Fibroblast of mammary gland (primary cell): ENCODE measurements around the gene PARD3B.

Source experiments
- DNase-seq: peaks from one replicate; pipeline ENCODE4 v3.0.0-alpha.2; 2010; ENCODE audit warnings: low read depth
- H3K4me3 ChIP-seq: 2 replicates; pipeline ENCODE4 v1.5.1; 2011; ENCODE audit warnings: low read depth, mild to moderate bottlenecking, low read length, moderate library complexity; ENCODE audit not compliant: control insufficient read depth
- TF ChIP-seq, protein P1 (sequence below): conservative IDR thresholded peaks from 2 replicates; pipeline ENCODE4 v1.5.1; 2011; ENCODE audit warnings: low read depth, low read length, inconsistent platforms; ENCODE audit not compliant: control insufficient read depth, insufficient read depth

PARD3B gene

DNA sequence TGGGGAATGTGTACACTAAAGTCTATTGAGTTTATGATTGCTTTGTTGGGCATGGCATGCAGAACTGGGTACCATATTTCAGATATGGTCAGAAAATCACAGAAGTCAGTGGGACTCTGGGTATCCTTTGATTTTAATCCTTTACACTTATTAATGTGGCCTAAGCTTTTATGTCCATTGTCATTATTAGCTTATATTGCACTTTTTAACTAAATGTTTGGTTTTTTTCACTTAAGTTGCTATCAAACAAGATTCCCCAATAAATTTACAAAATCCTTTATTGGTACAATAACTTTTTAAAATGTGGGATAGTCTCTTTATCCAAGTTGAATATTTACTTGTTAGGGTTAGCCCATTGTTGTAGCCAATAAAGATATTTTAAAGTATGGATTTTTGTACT lies 902.9 kb downstream of the PARD3B start:
- TF ChIP-seq, protein P1, sequence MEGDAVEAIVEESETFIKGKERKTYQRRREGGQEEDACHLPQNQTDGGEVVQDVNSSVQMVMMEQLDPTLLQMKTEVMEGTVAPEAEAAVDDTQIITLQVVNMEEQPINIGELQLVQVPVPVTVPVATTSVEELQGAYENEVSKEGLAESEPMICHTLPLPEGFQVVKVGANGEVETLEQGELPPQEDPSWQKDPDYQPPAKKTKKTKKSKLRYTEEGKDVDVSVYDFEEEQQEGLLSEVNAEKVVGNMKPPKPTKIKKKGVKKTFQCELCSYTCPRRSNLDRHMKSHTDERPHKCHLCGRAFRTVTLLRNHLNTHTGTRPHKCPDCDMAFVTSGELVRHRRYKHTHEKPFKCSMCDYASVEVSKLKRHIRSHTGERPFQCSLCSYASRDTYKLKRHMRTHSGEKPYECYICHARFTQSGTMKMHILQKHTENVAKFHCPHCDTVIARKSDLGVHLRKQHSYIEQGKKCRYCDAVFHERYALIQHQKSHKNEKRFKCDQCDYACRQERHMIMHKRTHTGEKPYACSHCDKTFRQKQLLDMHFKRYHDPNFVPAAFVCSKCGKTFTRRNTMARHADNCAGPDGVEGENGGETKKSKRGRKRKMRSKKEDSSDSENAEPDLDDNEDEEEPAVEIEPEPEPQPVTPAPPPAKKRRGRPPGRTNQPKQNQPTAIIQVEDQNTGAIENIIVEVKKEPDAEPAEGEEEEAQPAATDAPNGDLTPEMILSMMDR = no peak
- H3K4me3 ChIP-seq = no peak overlapping the region

DNA sequence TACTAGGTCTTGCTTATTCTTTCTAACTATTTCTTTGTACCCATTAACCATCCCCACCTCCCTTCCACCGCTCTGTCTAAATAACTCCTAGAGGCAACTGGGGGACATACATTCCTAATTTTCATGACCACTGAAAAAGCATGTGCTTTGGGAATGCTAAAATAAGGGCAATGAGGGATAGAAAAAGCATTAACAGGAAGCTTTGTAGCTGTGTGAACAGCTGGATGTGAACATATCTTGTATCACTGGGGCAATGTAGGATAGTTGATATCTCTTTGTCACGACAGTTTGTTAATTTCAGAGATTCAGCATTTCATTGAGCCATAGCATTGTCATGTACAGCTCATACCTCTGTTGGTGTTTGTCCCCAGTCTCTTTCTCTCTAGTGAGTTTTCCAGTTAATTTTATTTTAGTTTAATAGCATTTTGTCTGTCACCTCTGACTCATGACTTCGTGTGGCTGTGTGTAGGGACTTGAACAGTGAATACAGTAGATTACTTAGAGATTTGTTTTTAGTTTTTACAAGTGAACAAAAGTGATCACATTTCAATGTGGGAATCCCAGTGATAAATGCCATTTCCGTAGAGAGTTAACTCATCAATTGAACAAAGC lies 906.7 kb downstream of the PARD3B start:
- H3K4me3 ChIP-seq = no peak overlapping the region
- no peak for DNase-seq
- TF ChIP-seq, protein P1 = no peak

More for the DNA sequence above, 902.9 kb downstream of the PARD3B start:
- no peak for DNase-seq

DNA sequence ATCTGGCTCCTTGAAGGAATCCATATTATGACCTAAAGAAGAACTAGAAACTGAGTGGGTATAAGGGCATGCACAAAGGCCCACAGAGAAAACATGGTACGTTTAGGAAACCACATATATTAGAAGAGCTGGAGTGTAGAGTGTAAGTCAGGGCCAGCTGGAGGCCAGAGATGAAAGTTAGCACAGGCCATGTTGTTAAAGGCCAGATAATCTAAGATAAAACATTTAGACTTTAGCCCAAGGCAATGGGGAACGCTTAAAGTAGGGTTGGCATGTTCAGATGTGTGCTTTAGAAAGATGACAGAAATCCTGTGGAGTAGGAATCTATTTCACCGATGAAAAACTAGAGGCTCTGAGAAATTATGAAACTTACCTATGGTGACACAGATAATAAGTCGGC lies 907.9 kb downstream of the PARD3B start:
- no peak for DNase-seq
- TF ChIP-seq, protein P1 = no peak
- no peak overlapping the region for H3K4me3 ChIP-seq

DNA sequence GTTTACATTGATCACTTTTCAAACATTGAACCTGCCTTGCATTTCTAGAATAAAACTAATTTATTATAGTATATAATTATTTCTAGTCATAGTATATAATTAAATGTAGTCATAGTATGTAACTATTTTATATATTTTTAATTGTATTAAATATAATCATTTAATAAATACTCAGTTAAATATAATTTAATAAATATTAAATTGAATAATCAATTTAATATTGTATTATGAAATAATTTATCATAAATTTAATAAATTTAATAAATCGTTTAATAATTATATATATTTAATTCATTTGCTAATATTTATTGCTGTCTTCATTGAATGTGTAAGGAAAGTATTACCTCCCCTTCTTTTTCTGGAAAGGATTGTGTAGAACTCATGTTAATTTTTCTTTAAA lies 911.4 kb downstream of the PARD3B start:
- no peak for DNase-seq
- TF ChIP-seq, protein P1 = no peak
- no peak overlapping the region for H3K4me3 ChIP-seq

DNA sequence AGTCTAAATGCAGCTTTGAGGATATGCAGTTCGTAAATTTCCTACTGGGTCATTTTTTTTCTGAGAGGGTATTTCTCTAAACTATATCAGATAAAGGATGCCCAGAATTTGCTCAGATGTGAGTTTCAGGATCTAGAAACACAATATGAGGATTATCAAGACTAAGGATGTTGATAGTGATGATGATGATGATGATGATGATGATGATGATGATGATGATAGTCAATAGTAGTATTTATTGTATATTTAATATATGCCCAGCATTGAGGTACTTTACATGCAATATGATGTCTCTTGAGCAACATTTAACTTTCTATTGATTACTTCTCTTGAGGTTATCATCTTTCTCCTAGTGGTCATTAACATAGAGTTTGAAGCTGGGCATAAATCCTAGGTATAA lies 914.9 kb downstream of the PARD3B start:
- no peak for DNase-seq
- TF ChIP-seq, protein P1 = no peak
- H3K4me3 ChIP-seq = no peak overlapping the region

DNA sequence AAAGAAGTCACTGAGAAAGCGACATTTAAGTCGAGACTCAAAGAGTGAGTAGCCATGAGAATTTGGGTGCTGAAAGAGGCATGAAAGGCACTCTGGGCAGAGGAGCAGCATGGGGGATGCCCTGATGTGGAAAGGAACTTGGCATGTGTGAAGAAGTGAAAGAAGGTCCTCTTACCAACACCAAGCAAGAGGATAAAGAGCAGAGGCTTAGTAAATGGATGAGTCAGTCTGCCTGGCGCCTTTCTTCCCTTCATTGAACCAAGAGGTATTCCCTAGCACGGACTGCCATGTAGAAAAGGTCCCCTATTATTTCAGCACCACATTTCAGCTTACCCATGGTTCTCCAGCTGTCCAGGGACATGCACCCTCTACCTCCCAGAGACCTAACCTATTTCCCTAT lies 915.9 kb downstream of the PARD3B start:
- DNase-seq = no peak
- TF ChIP-seq, protein P1 = no peak
- no peak overlapping the region for H3K4me3 ChIP-seq
